K562 (cell line): ENCODE data around the gene SYVN1. TPM values are rescaled to one million over a fixed set of nuclear protein-coding genes. Genes with fewer than 3 reads are reported as not detected.

Source experiments
- CTBP1 ChIP-seq: fragments of 450-650 bp; IDR thresholded peaks from 2 replicates; pipeline ENCODE4 v1.6.1; 2016; ENCODE audit warnings: borderline replicate concordance
- ETS1 ChIP-seq: conservative IDR thresholded peaks from 2 replicates; pipeline ENCODE4 v1.6.1; 2011; ENCODE audit warnings: low read depth, mild to moderate bottlenecking, low read length; ENCODE audit not compliant: control insufficient read depth
- GATA2 ChIP-seq: sonication (generic); formaldehyde crosslinking; IDR thresholded peaks from 2 replicates; pipeline ENCODE4 v1.4.0; 2020; ENCODE audit warnings: mild to moderate bottlenecking, missing genetic modification reagents
- L3MBTL2 ChIP-seq: fragments of 450-650 bp; IDR thresholded peaks from 2 replicates; pipeline ENCODE4 v1.6.1; 2016; ENCODE audit warnings: mild to moderate bottlenecking, moderate library complexity
- NR2C2 ChIP-seq, 2 experiments: fragments of 200-800 bp in 1 of 2; sonication (Bioruptor generic) in 1 of 2; sonication (generic) in 1 of 2; formaldehyde crosslinking in 1 of 2; IDR thresholded peaks; 2 replicates each; pipeline versions ENCODE4 v1.6.1 to v1.8.0; 2016 to 2022; ENCODE audit warnings: mild to moderate bottlenecking in 1 of 2, missing compliant biosample characterization in 1 of 2, missing genetic modification characterization in 1 of 2, missing genetic modification reagents in 1 of 2
- PKNOX1 ChIP-seq: fragments of 450-650 bp; IDR thresholded peaks from 2 replicates; pipeline ENCODE4 v1.6.1; 2016
- RCOR1 ChIP-seq, 2 experiments: IDR thresholded peaks; 2 replicates each; pipeline ENCODE4 v1.6.1; 2012; ENCODE audit warnings: low read depth in 2 of 2, low read length in 2 of 2, borderline replicate concordance in 1 of 2, improper control_type of control experiment in 1 of 2
- SMARCC2 ChIP-seq: fragments of 450-650 bp; IDR thresholded peaks from 2 replicates; pipeline ENCODE4 v1.6.1; 2017; ENCODE audit warnings: antibody characterized with exemption, moderate library complexity, mild to moderate bottlenecking, low read depth
- SMARCE1 ChIP-seq: fragments of 450-650 bp; IDR thresholded peaks from 2 replicates; pipeline ENCODE4 v1.7.1; 2016; ENCODE audit warnings: mild to moderate bottlenecking
- TAF9B ChIP-seq: fragments of 450-650 bp; IDR thresholded peaks from 2 replicates; pipeline ENCODE4 v1.6.1; 2018; ENCODE audit warnings: mild to moderate bottlenecking; ENCODE audit not compliant: partially characterized antibody
- ZNF324 ChIP-seq: fragments of 250-450 bp; sonication (Bioruptor Pico); IDR thresholded peaks from 2 replicates; pipeline ENCODE4 v1.4.0; 2020; ENCODE audit warnings: mild to moderate bottlenecking
- polyA plus RNA-seq, 8 experiments: library from polyadenylated mRNA; depleted of rRNA in 4 of 8; stranded (reverse) in 5 of 8; unstranded in 3 of 8; fragments of >200 nt; fragmentation: Nextera tagmentation in 2 of 8; fragmentation: Illumina TruSeq in 1 of 8; extraction: Ambion mirVana in 2 of 8; extraction: Trizol in 1 of 8; gene quantifications; 2 replicates each; pipeline versions ENCODE4 v1.2.1 to v1.2.3, GENCODE V29; 2011 to 2014; ENCODE audit warnings: inconsistent platforms in 1 of 8, missing spikeins in 1 of 8
- total RNA-seq, 7 experiments: library from RNA; depleted of rRNA in 6 of 7; stranded (reverse); fragments of >200 nt in 6 of 7; fragmentation: Illumina TruSeq in 2 of 7; extraction: Trizol in 2 of 7; gene quantifications; 2 replicates each; pipeline versions ENCODE4 v1.2.1 to v1.2.3, GENCODE V29; 2011 to 2021; ENCODE audit warnings: low replicate concordance in 1 of 7
- TF ChIP-seq, protein P1 (sequence below): fragments of 150-350 bp; IDR thresholded peaks from 2 replicates; pipeline ENCODE4 v1.6.1; 2014; ENCODE audit warnings: low read depth, mild to moderate bottlenecking, low read length, borderline replicate concordance
- TF ChIP-seq, protein P2 (sequence below), 2 experiments: fragments of 450-650 bp; IDR thresholded peaks; 2 replicates each; pipeline ENCODE4 v1.6.1; 2016; ENCODE audit warnings: mild to moderate bottlenecking in 2 of 2, borderline replicate concordance in 1 of 2, low read depth in 1 of 2, moderate library complexity in 1 of 2

Gene SYVN1
- total and polyA plus RNA-seq, 9 of the 15 experiments (the other 6 are each of a cell fraction or from before 2014, with no cell fraction given), result 0.41 to 47.4 (median 9.9) TPM

- TF ChIP-seq, protein P1, sequence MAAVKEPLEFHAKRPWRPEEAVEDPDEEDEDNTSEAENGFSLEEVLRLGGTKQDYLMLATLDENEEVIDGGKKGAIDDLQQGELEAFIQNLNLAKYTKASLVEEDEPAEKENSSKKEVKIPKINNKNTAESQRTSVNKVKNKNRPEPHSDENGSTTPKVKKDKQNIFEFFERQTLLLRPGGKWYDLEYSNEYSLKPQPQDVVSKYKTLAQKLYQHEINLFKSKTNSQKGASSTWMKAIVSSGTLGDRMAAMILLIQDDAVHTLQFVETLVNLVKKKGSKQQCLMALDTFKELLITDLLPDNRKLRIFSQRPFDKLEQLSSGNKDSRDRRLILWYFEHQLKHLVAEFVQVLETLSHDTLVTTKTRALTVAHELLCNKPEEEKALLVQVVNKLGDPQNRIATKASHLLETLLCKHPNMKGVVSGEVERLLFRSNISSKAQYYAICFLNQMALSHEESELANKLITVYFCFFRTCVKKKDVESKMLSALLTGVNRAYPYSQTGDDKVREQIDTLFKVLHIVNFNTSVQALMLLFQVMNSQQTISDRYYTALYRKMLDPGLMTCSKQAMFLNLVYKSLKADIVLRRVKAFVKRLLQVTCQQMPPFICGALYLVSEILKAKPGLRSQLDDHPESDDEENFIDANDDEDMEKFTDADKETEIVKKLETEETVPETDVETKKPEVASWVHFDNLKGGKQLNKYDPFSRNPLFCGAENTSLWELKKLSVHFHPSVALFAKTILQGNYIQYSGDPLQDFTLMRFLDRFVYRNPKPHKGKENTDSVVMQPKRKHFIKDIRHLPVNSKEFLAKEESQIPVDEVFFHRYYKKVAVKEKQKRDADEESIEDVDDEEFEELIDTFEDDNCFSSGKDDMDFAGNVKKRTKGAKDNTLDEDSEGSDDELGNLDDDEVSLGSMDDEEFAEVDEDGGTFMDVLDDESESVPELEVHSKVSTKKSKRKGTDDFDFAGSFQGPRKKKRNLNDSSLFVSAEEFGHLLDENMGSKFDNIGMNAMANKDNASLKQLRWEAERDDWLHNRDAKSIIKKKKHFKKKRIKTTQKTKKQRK, result no peak
- TF ChIP-seq PKNOX1, result peak; percentile 70
- peak; percentile 30; the same call in 1 of the 2 replicates for TF ChIP-seq SMARCE1
- 0 out of 2 replicates have a peak, but pooled peaks have one; percentile 44 for TF ChIP-seq SMARCC2
- no peak for TF ChIP-seq ZNF324 (CRISPR knock-in tag)
- peak in 1 of 2 experiments; percentile 75; a peak in 2 of 4 replicates for TF ChIP-seq RCOR1 (IDR thresholded peaks at IDR 0.05; ENCODE audit: borderline replicate concordance in 1 of 2, low read depth in 2 of 2, low read length in 2 of 2)
- peak; percentile 41; the same call in 1 of the 2 replicates for TF ChIP-seq CTBP1
- TF ChIP-seq, protein P2, sequence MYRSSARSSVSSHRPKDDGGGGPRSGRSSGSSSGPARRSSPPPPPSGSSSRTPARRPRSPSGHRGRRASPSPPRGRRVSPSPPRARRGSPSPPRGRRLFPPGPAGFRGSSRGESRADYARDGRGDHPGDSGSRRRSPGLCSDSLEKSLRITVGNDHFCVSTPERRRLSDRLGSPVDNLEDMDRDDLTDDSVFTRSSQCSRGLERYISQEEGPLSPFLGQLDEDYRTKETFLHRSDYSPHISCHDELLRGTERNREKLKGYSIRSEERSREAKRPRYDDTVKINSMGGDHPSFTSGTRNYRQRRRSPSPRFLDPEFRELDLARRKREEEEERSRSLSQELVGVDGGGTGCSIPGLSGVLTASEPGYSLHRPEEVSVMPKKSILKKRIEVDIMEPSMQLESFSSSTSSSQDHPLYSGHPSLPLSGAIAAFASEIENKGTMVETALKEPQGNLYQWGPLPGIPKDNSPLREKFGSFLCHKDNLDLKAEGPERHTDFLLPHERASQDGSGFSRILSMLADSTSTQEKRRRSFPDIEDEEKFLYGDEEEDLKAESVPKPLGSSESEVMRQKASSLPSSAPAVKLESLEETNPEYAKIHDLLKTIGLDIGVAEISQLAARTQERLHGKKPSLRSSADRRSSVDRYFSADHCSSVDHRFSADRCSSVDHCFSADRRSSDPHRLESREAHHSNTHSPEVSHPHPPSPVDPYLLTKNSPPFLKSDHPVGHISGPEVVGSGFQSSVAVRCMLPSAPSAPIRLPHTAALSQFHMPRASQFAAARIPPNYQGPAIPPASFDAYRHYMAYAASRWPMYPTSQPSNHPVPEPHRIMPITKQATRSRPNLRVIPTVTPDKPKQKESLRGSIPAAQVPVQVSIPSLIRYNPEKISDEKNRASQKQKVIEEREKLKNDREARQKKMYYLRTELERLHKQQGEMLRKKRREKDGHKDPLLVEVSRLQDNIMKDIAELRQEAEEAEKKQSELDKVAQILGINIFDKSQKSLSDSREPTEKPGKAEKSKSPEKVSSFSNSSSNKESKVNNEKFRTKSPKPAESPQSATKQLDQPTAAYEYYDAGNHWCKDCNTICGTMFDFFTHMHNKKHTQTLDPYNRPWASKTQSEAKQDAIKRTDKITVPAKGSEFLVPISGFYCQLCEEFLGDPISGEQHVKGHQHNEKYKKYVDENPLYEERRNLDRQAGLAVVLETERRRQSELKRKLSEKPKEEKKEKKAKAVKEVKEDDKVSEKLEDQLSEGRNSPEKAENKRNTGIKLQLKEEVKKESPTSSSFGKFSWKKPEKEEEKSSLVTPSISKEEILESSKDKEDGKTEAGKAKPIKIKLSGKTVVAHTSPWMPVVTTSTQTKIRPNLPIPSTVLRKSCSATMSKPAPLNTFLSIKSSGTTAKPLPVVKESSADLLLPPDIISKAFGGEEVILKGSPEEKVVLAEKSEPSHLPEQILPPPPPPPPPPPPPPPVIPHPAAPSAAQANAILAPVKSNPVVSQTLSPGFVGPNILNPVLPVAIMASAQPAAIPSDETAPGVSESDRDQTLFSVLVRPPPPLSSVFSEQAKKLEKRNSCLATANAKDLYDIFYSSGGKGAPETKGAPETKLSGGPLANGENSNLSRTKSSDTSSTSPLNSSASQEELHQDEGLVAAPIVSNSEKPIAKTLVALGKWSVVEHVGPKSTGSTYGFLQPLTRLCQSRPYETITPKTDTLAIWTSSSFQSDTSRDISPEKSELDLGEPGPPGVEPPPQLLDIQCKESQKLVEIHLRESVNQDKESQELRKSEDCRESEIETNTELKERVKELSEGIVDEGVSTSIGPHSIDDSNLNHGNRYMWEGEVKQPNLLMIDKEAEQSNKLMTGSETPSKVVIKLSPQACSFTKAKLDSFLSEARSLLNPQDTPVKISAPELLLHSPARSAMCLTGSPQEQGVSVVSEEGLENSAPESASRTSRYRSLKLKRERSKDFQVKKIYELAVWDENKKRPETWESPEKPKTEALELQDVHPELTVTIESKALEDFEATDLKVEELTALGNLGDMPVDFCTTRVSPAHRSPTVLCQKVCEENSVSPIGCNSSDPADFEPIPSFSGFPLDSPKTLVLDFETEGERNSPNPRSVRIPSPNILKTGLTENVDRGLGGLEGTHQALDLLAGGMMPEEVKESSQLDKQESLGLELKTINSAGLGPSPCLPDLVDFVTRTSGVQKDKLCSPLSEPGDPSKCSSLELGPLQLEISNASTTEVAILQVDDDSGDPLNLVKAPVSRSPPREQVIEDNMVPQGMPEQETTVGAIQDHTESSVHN (IDR thresholded peaks at IDR 0.05; ENCODE audit: borderline replicate concordance in 1 of 2, low read depth in 1 of 2), result no peak
- TF ChIP-seq GATA2 (CRISPR knock-in tag), result peak; percentile 68
- peak; percentile 6; the same call in 1 of the 2 replicates for TF ChIP-seq ETS1
- no peak for TF ChIP-seq NR2C2 (CRISPR knock-in tag; IDR thresholded peaks at IDR 0.05)
- peak; percentile 17; the same call in 1 of the 2 replicates for TF ChIP-seq NR2C2 (tag; IDR thresholded peaks at IDR 0.05)
- peak; percentile 89 for TF ChIP-seq TAF9B
- TF ChIP-seq L3MBTL2, result peak; percentile 70
Measured at GRCh38 chr11:65169164-65169641, 34.9 kb upstream of the SYVN1 start (continued).
